KMS-11 (cell line): ENCODE data around the gene AKR7A2.

ENCODE experiments used
- H2AFZ ChIP-seq: fragments of 200-600 bp; sonication (generic); 2 replicates; pipeline ENCODE4 v1.6.1; 2016; ENCODE audit warnings: antibody characterized with exemption, mixed run types, low read depth
- H3K27ac ChIP-seq: fragments of 200-600 bp; sonication (generic); 2 replicates; pipeline ENCODE4 v1.6.1; 2016; ENCODE audit warnings: mild to moderate bottlenecking, mixed run types
- H3K27me3 ChIP-seq: fragments of 200-600 bp; sonication (generic); 2 replicates; pipeline ENCODE4 v1.6.1; 2017; ENCODE audit warnings: mild to moderate bottlenecking, low read depth, mixed run types, moderate library complexity; ENCODE audit not compliant: insufficient read depth
- H3K36me3 ChIP-seq: fragments of 200-600 bp; sonication (generic); 2 replicates; pipeline ENCODE4 v1.6.1; 2017; ENCODE audit warnings: mild to moderate bottlenecking, mixed run types; ENCODE audit not compliant: insufficient read depth
- H3K4me1 ChIP-seq: fragments of 200-600 bp; sonication (generic); 2 replicates; pipeline ENCODE4 v1.6.1; 2016; ENCODE audit warnings: mild to moderate bottlenecking, low read depth, mixed run types; ENCODE audit not compliant: poor library complexity, severe bottlenecking
- H3K4me2 ChIP-seq: fragments of 200-600 bp; sonication (generic); 2 replicates; pipeline ENCODE4 v1.7.0; 2016; ENCODE audit warnings: mild to moderate bottlenecking, mixed run types
- H3K4me3 ChIP-seq: fragments of 200-600 bp; sonication (generic); IDR thresholded peaks from 2 replicates; pipeline ENCODE4 v1.6.1; 2017; ENCODE audit warnings: low read depth, low read length, mixed read lengths; ENCODE audit not compliant: insufficient read depth
- H3K79me2 ChIP-seq: fragments of 200-600 bp; sonication (generic); 2 replicates; pipeline ENCODE4 v1.6.1; 2016; ENCODE audit warnings: low read depth, mixed run types; ENCODE audit not compliant: insufficient read depth
- H3K9ac ChIP-seq: fragments of 200-600 bp; sonication (generic); 2 replicates; pipeline ENCODE4 v1.6.1; 2016; ENCODE audit warnings: mild to moderate bottlenecking, mixed run types
- H4K20me1 ChIP-seq: fragments of 200-600 bp; sonication (generic); 2 replicates; pipeline ENCODE4 v1.6.1; 2016; ENCODE audit warnings: mild to moderate bottlenecking, mixed run types; ENCODE audit not compliant: insufficient read depth
- TF ChIP-seq, protein P1 (sequence below): fragments of 200-600 bp; sonication (generic); conservative IDR thresholded peaks from 2 replicates; pipeline ENCODE4 v1.6.1; 2017; ENCODE audit warnings: low read depth, mild to moderate bottlenecking, antibody characterized with exemption, low read length, moderate library complexity, mixed read lengths

Gene AKR7A2

DNA sequence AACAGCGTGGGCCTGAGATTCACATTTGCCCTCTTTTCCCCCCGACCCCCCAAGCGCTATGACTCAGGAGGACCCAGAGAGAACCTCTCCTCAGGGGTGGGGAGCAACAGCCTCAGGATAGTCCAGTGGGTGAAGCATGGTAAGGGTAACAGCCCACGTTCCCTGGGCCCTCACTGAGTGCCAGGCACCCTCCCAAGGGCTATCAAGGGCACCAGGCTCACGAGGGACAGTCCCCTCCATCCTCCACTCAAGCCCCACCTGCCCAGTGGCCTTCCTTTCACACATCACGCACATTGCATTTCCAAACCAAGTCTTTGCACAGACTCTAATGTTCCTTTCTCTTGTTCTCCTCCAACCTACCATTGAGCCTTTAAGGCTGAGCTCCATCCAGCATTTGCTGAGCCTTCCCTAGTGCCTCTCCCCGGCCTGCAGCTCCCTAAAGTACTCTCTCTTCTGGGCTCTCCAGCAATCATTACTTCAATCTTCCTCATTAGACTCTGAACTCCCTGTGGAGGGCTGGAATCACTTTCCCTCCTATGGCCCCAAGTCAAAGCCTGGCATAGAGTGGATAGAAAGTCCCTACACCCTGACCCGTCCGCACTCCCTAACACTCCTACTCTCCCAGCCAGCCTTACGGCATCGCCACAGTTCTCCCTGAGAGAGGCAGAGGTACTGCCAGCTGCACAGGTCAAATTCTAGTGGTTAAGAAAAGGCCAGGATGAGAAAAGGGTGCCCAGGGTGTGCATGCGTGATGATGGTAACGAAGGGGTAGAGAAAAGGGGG lies 1.0 kb downstream of the AKR7A2 start:
- no peak overlapping the region for H3K27ac ChIP-seq
- TF ChIP-seq, protein P1, sequence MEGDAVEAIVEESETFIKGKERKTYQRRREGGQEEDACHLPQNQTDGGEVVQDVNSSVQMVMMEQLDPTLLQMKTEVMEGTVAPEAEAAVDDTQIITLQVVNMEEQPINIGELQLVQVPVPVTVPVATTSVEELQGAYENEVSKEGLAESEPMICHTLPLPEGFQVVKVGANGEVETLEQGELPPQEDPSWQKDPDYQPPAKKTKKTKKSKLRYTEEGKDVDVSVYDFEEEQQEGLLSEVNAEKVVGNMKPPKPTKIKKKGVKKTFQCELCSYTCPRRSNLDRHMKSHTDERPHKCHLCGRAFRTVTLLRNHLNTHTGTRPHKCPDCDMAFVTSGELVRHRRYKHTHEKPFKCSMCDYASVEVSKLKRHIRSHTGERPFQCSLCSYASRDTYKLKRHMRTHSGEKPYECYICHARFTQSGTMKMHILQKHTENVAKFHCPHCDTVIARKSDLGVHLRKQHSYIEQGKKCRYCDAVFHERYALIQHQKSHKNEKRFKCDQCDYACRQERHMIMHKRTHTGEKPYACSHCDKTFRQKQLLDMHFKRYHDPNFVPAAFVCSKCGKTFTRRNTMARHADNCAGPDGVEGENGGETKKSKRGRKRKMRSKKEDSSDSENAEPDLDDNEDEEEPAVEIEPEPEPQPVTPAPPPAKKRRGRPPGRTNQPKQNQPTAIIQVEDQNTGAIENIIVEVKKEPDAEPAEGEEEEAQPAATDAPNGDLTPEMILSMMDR: no peak

GRCh38 chr1:19310061-19310460 lies 1.9 kb downstream of the AKR7A2 start:
- H2AFZ ChIP-seq: no peak overlapping the region
- no peaks in the 10 kb centered on the region for H3K36me3 ChIP-seq
- peaks cover 16% of the 10 kb centered on the region for H3K4me1 ChIP-seq
- H3K79me2 ChIP-seq: no peaks in the 10 kb centered on the region
- H3K27me3 ChIP-seq: no peaks in the 10 kb centered on the region
- TF ChIP-seq, protein P1: no peak
- no peak overlapping the region for H3K9ac ChIP-seq
- H3K4me2 ChIP-seq: no peak overlapping the region
- H4K20me1 ChIP-seq: no peaks in the 10 kb centered on the region
- H3K27ac ChIP-seq: no peak overlapping the region
- H3K4me3 ChIP-seq: no peak overlapping the region

More for the DNA sequence above, 1.0 kb downstream of the AKR7A2 start:
- H3K4me1 ChIP-seq: peaks cover 16% of the 10 kb centered on the region
- H3K4me3 ChIP-seq: no peak overlapping the region
- H3K79me2 ChIP-seq: no peaks in the 10 kb centered on the region
- H4K20me1 ChIP-seq: no peaks in the 10 kb centered on the region
- H3K27me3 ChIP-seq: no peaks in the 10 kb centered on the region
- peak overlapping the region; percentile 85 for H3K4me2 ChIP-seq
- H3K36me3 ChIP-seq: no peaks in the 10 kb centered on the region
- H3K9ac ChIP-seq: peak overlapping the region; percentile 74; the same call in 1 of the 2 replicates
- peak overlapping the region; percentile 82 for H2AFZ ChIP-seq

DNA sequence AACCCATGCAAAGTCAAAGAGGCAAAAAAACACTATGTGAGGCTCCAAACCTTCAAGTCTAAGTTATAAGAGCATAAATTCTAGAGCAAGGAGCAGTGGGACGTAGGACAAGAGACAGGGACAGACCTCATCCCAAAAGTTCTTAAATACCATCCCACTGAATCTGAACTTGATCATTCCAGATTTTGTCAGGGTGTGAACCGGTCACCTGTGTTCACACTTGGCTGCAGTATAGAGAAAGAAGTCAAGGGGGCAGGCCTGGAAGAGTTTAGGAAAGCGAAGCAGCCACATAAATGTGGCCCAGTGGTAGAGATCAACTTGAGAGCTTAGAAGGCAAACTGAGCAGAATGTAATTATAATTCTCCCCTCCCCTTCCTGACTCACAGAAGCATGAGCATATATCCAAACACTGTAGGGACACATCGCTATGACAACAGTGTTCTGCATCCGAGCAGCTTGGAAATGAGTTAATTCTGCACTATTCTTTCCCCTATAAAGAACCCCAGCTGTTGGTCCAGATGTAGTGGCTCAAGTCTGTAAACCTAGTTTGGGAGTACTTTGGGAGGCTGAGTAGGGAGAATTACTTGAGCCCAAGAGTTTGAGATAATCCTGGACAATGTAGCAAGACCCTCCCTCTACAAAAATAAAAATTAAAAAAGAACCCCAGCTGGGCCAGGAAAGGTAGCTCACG lies 2.7 kb downstream of the AKR7A2 start:
- TF ChIP-seq, protein P1: no peak
- H3K27ac ChIP-seq: no peak overlapping the region
- H3K36me3 ChIP-seq: no peaks in the 10 kb centered on the region
- H3K4me1 ChIP-seq: peaks cover 16% of the 10 kb centered on the region
- no peaks in the 10 kb centered on the region for H3K79me2 ChIP-seq
- H3K9ac ChIP-seq: no peak overlapping the region
- H4K20me1 ChIP-seq: no peaks in the 10 kb centered on the region
- H3K4me2 ChIP-seq: no peak overlapping the region
- no peak overlapping the region for H3K4me3 ChIP-seq
- H3K27me3 ChIP-seq: no peaks in the 10 kb centered on the region
- H2AFZ ChIP-seq: no peak overlapping the region

- no peak overlapping the region for H3K27ac ChIP-seq
- H3K36me3 ChIP-seq: no peaks in the 10 kb centered on the region
- no peak overlapping the region for H3K4me2 ChIP-seq
These were observed 3.4 kb downstream of the AKR7A2 start for GRCh38 chr1:19308509-19308907.

More at GRCh38 chr1:19308509-19308907, 3.4 kb downstream of the AKR7A2 start:
- Histone ChIP-seq H3K27me3 (no peaks in the 10 kb centered on the region), H4K20me1 (no peaks in the 10 kb centered on the region), H3K4me1 (peaks cover 16% of the 10 kb centered on the region), H3K79me2 (no peaks in the 10 kb centered on the region), H3K4me3 (no peak overlapping the region), H3K9ac (no peak overlapping the region), H2AFZ (no peak overlapping the region)
- TF ChIP-seq, protein P1: no peak
